UCSD-AML1 (cell line): ENCODE results near the gene TMSB15C.

ENCODE experiments used
- DNase-seq: peaks from one replicate; lab custom pipeline; 2025; ENCODE audit not compliant: unreplicated experiment; lab: John Stamatoyannopoulos, UW

Gene TMSB15C

DNA sequence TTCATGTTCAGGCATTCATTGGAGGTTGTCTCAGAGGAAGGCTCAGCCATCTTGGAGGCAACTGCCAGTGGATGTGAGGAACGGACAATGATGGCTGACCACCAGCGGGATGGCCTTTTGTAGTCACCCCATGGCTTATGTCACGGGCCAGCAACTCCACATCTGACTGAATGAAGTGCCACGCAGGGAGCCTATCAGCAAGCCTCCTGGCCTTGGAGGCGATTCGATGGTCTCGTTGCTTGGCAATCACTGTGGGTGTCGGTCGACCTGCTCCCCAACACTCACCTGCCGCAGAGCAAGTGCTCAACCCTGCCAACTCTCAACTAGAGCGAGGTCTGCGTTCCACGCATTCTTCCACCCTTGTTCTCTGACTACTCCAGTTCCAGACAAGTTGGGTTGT lies 28.9 kb downstream of the TMSB15C start:
- DNase-seq = no peak

DNA sequence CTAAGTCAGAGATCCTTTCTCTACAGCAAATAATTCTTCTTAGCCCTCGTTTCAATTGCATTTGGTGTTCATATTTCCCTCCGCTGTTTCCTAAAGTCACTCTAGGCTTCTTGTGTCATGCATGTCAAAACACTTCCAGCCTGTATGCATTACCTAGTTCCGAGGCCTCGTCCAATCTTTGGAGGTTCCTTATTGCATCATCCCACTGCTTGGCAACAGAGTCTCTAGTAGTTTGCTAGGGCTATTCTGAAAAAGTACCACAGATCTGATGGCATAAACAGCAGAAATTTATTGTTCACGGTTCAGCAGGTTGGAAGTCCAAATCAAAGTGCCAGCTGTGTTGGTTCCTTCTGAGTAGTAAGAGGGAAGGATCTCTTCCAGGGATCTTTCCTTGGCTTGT lies 30.4 kb downstream of the TMSB15C start:
- no peak for DNase-seq

DNA sequence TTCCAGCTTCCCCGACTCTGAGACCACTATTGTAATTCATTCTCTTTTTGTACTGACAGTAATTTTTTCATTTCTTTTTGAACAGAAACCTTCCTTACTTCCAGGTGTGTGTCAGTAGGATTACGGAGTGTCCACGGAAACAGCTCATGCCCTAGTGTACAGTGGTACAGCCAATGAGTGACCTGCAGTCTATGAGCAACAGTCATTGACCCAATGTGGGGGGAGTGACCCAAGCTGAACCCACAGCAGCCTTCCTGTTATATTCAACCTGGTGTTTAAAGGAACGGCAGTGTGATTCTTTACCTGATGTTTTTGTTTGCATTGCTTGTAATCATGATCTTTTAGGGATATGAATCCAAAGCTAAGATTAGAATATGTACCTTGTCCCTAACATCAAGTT lies 35.0 kb downstream of the TMSB15C start:
- no peak for DNase-seq

DNA sequence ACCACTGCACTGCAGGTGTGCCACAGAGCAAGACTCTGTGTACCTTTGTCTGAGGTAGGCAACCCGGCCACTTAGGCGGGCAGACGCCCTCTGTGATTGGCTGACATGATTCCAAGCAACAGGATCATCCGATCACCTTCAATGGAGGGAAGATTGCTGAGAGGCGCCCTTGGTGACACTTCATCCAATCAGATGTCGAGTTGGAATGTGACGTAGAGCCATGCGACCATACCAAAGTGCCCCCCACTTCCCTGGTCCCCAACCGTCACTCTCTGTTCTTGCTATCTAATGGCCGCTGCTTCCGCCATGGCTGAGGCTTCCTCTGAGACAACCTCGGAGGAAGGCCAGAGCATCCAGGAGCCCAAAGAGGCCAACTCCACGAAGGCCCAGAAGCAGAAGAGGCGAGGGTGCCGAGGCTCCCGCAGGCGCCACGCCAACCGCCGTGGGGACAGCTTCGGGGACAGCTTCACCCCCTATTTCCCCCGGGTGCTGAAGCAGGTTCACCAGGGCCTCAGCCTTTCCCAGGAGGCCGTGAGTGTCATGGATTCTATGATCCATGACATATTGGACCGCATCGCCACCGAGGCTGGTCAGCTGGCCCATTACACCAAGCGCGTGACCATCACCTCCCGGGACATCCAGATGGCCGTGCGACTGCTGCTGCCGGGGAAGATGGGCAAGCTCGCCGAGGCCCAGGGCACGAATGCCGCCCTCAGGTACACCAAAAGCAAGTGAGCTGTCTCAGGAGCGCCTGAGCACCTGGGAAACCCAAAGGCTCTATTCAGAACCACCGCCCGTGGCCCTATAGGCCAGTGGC lies 36.1 kb downstream of the TMSB15C start, which contains the start of gene H2BW2:
Gene H2BW2, plus strand, starts transcription at position 268 of the 817 bp plus-strand sequence. Its CDS starts 39 bp downstream, at position 307.
- no peak for DNase-seq
